GM10266 (cell line): ENCODE data around the gene FBXO8.
"Not testable (repeated sequence)": the region's sequence is repeated elsewhere in the genome, so short reads cannot be mapped to it uniquely, and the experiment has no call there.

Experiments used
- DNase-seq: peaks from one replicate; pipeline ENCODE4 v3.0.0; 2012; ENCODE audit errors: extremely low spot score
- TF ChIP-seq, protein P1 (sequence below): IDR thresholded peaks from 2 replicates; pipeline ENCODE4 v1.5.1; 2012; ENCODE audit warnings: mild to moderate bottlenecking, low read depth; ENCODE audit not compliant: control insufficient read depth, insufficient read depth; ENCODE audit errors: missing control alignments

Gene FBXO8

DNA sequence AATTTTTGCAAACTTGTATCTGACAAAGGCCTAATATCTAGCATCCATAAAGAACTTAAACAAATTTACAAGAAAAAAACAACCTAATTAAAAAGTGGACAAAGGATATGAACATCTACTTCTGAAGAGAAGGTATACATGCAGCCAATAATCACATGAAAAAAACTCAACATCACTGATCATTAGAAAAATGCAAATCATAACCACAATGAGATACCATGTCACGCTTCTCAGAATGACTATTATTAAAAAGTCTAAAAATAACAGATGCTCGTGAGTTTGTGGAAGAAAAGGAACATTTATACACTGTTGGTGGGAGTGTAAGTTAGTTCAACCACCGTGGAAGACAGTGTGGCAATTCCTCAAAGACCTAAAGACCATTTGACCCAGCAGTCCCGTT is 24.2 kb upstream of the FBXO8 start:
- TF ChIP-seq, protein P1, sequence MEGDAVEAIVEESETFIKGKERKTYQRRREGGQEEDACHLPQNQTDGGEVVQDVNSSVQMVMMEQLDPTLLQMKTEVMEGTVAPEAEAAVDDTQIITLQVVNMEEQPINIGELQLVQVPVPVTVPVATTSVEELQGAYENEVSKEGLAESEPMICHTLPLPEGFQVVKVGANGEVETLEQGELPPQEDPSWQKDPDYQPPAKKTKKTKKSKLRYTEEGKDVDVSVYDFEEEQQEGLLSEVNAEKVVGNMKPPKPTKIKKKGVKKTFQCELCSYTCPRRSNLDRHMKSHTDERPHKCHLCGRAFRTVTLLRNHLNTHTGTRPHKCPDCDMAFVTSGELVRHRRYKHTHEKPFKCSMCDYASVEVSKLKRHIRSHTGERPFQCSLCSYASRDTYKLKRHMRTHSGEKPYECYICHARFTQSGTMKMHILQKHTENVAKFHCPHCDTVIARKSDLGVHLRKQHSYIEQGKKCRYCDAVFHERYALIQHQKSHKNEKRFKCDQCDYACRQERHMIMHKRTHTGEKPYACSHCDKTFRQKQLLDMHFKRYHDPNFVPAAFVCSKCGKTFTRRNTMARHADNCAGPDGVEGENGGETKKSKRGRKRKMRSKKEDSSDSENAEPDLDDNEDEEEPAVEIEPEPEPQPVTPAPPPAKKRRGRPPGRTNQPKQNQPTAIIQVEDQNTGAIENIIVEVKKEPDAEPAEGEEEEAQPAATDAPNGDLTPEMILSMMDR = no peak
- no peak for DNase-seq

DNA sequence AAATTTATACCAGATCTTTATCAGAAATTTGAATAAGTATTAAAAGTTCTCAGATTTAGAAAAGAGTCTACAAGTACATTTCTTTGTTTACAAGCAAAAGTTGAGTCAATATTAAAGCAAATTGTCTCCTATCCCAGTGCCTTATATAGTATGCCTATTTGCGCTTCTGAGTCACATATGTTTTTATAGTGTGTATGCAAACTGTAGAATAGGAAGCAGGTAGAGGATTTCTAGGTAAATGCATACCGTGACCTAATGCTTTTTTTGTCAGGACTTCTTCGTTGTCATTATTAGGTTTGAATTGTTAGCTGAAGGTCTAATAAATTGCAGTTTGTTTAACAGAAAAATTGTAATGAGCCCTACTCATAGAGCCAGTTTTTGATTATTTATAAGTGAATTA is 22.5 kb upstream of the FBXO8 start:
- TF ChIP-seq, protein P1 = no peak
- no peak for DNase-seq

DNA sequence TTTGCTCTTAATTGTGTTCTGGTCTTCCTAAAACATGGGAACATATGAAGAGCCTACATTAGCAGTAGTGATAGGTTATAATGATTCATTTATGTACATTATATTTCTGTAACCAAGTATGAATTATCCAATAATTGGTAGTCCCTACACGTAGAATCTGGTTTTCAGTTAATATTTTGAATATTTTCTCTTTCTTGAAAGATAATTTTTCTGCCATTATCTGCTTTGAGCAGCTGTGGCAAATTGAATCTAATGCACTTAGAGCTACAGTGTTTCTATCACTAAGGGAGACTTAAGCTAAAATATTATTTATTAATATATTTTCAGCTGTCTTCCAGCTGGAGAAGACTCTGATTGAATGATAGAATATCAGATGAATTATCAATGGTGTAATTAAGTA is 21.2 kb upstream of the FBXO8 start:
- TF ChIP-seq, protein P1 = no peak
- no peak for DNase-seq

DNA sequence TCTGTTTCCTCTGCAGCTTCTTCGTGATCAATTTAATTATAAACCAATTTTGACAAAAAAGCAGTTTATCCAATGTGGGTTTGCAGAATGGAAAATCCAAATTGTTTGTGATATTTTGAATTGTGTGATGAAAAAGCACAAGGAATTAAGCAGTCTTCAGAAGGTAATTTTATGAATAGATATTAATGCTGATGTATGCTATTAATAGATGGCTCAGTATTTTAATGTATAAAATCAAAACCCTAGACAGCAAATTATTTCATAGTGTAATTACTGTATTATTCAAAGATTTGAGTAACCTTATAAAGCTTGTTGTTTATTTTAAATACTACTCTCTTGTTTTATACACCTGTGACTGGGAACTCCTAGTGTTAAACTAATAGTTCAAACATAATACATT is 20.2 kb upstream of the FBXO8 start:
- TF ChIP-seq, protein P1 = no peak
- DNase-seq = no peak

DNA sequence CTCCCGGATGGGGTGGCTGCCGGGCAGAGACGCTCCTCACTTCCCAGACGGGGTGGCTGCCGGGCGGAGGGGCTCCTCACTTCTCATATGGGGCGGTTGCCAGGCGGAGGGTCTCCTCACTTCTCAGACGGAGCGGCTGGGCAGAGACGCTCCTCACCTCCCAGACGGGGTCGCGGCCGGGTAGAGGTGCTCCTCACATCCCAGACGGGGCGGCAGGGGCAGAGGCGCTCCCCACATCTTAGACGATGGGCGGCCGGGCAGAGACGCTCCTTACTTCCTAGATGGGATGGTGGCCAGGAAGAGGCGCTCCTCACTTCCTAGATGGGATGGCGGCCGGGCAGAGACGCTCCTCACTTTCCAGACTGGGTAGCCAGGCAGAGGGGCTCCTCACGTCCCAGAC is 11.7 kb upstream of the FBXO8 start:
- not testable (repeated sequence) for DNase-seq

DNA sequence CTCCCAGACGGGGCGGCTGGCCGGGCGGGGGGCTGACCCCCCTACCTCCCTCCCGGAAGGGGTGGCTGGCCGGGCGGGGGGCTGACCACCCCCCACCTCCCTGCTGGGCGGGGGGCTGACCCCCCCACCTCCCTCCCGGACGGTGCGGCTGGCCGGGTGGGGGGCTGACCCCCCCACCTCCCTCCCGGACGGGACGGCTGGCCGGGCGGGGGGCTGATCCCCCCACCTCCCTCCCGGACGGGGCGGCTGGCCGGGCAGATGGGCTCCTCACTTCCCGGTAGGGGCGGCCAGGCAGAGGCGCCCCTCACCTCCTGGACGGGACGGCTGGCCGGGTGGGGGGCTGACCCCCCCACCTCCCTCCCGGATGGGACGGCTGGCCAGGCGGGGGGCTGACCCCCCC is 11.2 kb upstream of the FBXO8 start:
- not testable (repeated sequence) for DNase-seq

DNA sequence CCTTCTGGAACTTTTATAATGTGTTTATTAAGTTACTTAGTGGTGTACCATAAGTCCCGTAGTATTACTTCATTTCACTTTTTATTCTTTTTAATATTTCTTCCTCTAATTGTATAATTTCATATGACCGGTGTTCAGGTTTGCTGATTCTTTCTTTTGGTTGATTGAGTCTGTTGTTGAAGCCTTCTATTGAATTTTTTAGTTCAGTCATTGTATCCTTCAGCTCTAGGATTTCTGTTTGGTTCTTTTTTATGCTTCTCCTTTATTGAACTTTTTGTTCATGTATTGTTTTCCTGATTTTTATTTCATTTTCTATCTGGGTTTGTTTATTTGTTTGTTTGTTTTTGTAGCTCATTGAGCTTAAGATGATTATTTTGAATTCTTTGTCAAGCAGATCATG is 9.0 kb upstream of the FBXO8 start:
- TF ChIP-seq, protein P1 = no peak
- no peak for DNase-seq

DNA sequence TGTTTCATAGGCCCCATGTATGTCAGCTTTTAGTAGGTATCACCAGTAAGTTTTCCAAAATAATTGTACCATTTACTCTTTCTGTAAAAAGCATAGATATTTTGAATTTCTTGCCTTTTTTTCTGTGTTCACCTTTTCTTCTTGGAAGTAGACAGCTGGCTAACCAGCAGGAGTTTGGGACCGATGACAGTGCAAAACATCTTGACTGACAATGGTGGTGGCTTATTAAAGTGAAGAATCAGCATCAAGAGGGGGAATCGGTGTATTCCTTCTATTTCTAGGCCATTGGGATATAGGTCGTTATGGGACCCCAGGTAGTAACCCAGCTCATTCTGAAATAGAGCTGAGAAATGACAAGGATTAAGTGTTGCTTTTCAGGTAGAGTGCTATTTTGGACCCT is 3.4 kb upstream of the FBXO8 start:
- TF ChIP-seq, protein P1 = no peak
- DNase-seq = no peak

DNA sequence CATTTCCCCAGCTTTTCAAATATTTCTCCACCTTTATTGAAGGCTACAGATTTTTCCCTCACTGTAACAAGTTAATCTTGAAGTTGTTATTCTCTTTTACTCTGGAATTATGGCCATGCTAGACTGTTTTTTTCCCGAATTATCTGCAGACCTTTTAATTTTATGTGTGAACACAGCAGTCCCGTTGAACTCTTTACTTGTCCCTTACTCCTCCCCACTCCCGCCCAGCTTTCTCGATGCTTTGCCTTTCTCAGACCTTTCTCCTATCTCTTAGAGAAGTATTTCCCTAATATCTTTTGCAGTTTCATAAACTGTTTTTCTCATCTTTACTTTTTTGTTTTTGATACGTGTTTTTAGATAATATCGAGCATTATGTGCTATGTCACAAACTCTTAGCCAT is 1.0 kb upstream of the FBXO8 start:
- DNase-seq = no peak
- TF ChIP-seq, protein P1 = no peak
